Vagina (tissue), 2 donors: ENCODE measurements around the gene ARHGAP42. TPM values are rescaled to one million over a fixed set of nuclear protein-coding genes. Genes with fewer than 3 reads are reported as not detected.

Experiments used
- DNase-seq, 2 donors: peaks; one replicate each; pipeline ENCODE4 v3.0.0-alpha.2; 2017; ENCODE audit errors: extremely low spot score in 2 of 2
- H3K27ac ChIP-seq: fragments of 200-600 bp; sonication (generic); one replicate; pipeline ENCODE4 v1.5.1; 2019
- H3K27me3 ChIP-seq: fragments of 200-600 bp; sonication (generic); one replicate; pipeline ENCODE4 v1.5.1; 2019
- H3K36me3 ChIP-seq, 2 donors: fragments of 200-600 bp; sonication (generic); one replicate each; pipeline ENCODE4 v1.5.1; 2017 to 2019
- H3K4me1 ChIP-seq: fragments of 200-600 bp; sonication (generic); one replicate; pipeline ENCODE4 v1.5.1; 2019
- H3K4me3 ChIP-seq, 2 donors: fragments of 200-600 bp; sonication (generic); 1 replicate in 1 of 2; 2 replicates in 1 of 2; pipeline ENCODE4 v1.5.1; 2016 to 2019
- H3K9me3 ChIP-seq: fragments of 200-600 bp; sonication (generic); one replicate; pipeline ENCODE4 v1.5.1; 2019
- CTCF ChIP-seq, 3 experiments: fragments of 450-650 bp in 2 of 3; fragments of 200-600 bp in 1 of 3; sonication (generic) in 1 of 3; IDR thresholded peaks; one replicate each; pipeline ENCODE4 v1.5.1; 2017 to 2019; ENCODE audit warnings: antibody characterized with exemption in 3 of 3, mild to moderate bottlenecking in 2 of 3, moderate library complexity in 2 of 3
- POLR2A ChIP-seq, 2 donors: fragments of 450-650 bp; IDR thresholded peaks; one replicate each; pipeline ENCODE4 v1.6.1; 2017; ENCODE audit warnings: antibody characterized with exemption in 2 of 2, mild to moderate bottlenecking in 2 of 2, moderate library complexity in 2 of 2
- POLR2AphosphoS5 ChIP-seq, 2 donors: sonication (generic); formaldehyde crosslinking; IDR thresholded peaks; one replicate each; pipeline ENCODE4 v1.9.0; 2017; ENCODE audit warnings: antibody characterized with exemption in 2 of 2, mild to moderate bottlenecking in 2 of 2, low read depth in 1 of 2; ENCODE audit not compliant: insufficient read depth in 1 of 2
- intact Hi-C: fragments of 100-400 bp; cut with DNase I; formaldehyde crosslinking; loops from one replicate; pipeline ENCODE4 v1.15.1; 2023
- total RNA-seq: library from RNA; depleted of rRNA; stranded (reverse); fragments of >200 nt; gene quantifications from one replicate; pipeline ENCODE4 v1.2.3, GENCODE V29; 2016

The ARHGAP42 gene
- total RNA-seq, 1 donor from 2014 or later: 5.9 TPM

- no peaks in the 10 kb centered on the region for H3K36me3 ChIP-seq
- DNase-seq: no peak
- H3K27ac ChIP-seq: no peak overlapping the region
- intact Hi-C loops: no loop called here
- H3K4me3 ChIP-seq: no peak overlapping the region
- no peaks in the 10 kb centered on the region for H3K9me3 ChIP-seq
- TF ChIP-seq POLR2A (IDR thresholded peaks at IDR 0.05): no peak
- no peak for TF ChIP-seq CTCF (IDR thresholded peaks at IDR 0.05)
- TF ChIP-seq POLR2AphosphoS5 (IDR thresholded peaks at IDR 0.05; ENCODE audit: insufficient read depth in 1 of 2, low read depth in 1 of 2): no peak
- H3K27me3 ChIP-seq: no peaks in the 10 kb centered on the region
- H3K4me1 ChIP-seq: no peaks in the 10 kb centered on the region
Observed at GRCh38 chr11:100732949-100733348, 45.9 kb downstream of the ARHGAP42 start.

DNA sequence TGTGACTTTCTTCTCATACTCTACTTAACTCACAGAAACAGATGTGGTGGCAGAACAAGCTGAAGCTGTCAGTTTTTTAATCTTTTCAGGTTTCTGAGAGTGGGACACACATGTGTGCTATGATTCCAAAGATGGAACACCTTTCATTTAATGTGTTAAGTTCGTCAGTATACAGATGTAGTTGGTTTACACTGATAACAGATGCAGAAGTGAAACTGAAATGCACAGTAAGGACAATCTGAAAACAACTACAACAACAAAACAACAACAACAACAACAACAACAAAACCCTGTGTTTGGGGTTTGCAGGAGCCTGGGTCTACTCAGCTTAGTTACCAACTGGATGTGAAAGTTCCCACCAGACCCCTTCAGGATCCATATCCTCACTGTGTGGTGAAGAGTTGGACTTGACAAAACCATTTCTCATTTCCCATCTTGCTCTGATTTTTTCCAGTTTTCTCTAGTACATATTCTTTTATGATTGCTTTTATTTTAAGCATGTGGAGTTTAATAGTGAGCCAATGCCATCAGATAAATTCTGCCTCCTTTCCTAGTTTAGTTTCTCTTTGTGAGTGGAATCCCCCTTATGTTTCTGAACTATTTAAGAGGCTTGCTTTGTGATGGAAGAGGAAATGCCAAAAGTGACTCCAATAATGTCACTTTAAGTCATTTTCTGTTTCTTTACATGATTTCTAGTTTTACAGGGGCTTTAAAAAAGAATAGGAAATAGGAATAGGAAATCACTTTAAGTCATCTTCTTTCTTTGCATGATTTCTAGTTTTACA is 47.8 kb downstream of the ARHGAP42 start:
- intact Hi-C loops: no loop called here
- Histone ChIP-seq H3K9me3 (no peaks in the 10 kb centered on the region), H3K36me3 (no peaks in the 10 kb centered on the region), H3K27me3 (no peaks in the 10 kb centered on the region), H3K4me3 (no peak overlapping the region), H3K27ac (no peak overlapping the region), H3K4me1 (peaks cover 16% of the 10 kb centered on the region)
- TF ChIP-seq CTCF (IDR thresholded peaks at IDR 0.05) (no peak), POLR2A (IDR thresholded peaks at IDR 0.05) (no peak), POLR2AphosphoS5 (IDR thresholded peaks at IDR 0.05; ENCODE audit: insufficient read depth in 1 of 2, low read depth in 1 of 2) (no peak)
- no peak for DNase-seq

- peaks cover 28% of the 10 kb centered on the region for H3K4me1 ChIP-seq
- no peak for TF ChIP-seq POLR2A (IDR thresholded peaks at IDR 0.05)
- TF ChIP-seq POLR2AphosphoS5 (IDR thresholded peaks at IDR 0.05; ENCODE audit: insufficient read depth in 1 of 2, low read depth in 1 of 2): no peak
- TF ChIP-seq CTCF (IDR thresholded peaks at IDR 0.05): no peak
- no peak overlapping the region for H3K4me3 ChIP-seq
- intact Hi-C loops: no loop called here
- DNase-seq: no peak
- H3K27me3 ChIP-seq: no peaks in the 10 kb centered on the region
- no peak overlapping the region for H3K27ac ChIP-seq
- H3K9me3 ChIP-seq: no peaks in the 10 kb centered on the region
- no peaks in the 10 kb centered on the region for H3K36me3 ChIP-seq
Observed at GRCh38 chr11:100735949-100736675, 49.0 kb downstream of the ARHGAP42 start.

DNA sequence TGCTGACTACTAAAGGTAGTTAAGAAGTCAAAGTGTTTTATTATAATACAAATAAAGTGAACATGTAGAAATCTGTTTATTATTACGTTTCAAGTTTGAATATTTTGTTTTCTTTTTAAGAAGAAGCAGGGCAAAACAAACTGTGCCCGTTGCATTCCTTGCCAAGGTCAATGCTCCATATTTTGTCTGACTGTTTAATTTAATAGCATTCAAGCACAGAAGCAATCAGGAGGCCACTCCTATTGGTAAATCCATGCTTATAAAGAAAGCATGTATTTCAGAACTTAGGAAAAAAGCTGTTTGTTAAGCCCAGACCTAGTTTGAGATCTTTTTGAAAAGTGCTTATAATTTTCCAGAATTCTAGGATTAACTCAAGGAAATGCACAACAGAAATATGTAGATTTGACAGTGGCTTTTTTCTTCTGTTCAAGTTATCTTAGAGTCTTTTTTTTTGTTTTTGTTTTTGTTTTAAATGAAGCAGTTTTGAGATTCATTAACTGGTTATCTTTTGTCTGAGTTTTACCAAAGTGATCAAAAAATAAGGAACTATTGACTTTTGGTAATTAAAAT is 51.7 kb downstream of the ARHGAP42 start:
- H3K36me3 ChIP-seq: no peaks in the 10 kb centered on the region

More for the DNA sequence above, 51.7 kb downstream of the ARHGAP42 start:
- intact Hi-C loops: no loop called here
- TF ChIP-seq CTCF (IDR thresholded peaks at IDR 0.05) (no peak), POLR2AphosphoS5 (IDR thresholded peaks at IDR 0.05; ENCODE audit: insufficient read depth in 1 of 2, low read depth in 1 of 2) (no peak)
- H3K9me3 ChIP-seq: no peaks in the 10 kb centered on the region
- H3K27me3 ChIP-seq: no peaks in the 10 kb centered on the region
- no peak overlapping the region for H3K27ac ChIP-seq
- peaks cover 36% of the 10 kb centered on the region for H3K4me1 ChIP-seq
- H3K4me3 ChIP-seq: no peak overlapping the region
- DNase-seq: no peak
